GM21390 (cell line): ENCODE data around the gene AKR1B1.
A peak's percentile ranks its signal among the peaks of the same experiment; 100 is the strongest.
"Not testable (repeated sequence)": the region's sequence is repeated elsewhere in the genome, so short reads cannot be mapped to it uniquely, and the experiment has no call there.

Experiments used
- ATAC-seq: cut with Tn5 transposase; IDR thresholded peaks from one replicate; pipeline ENCODE4 v1.9.1; 2021; ENCODE audit not compliant: unreplicated experiment

Gene AKR1B1

GRCh38 chr7:134458806-134459698, at the start of gene AKR1B1:
Gene AKR1B1, minus strand, starts transcription at chr7:134459100. Its CDS starts 38 bp downstream, at chr7:134459062.
- ATAC-seq: peak; percentile 95

- no peak for ATAC-seq
Measured at GRCh38 chr7:134505856-134506255, 47.0 kb upstream of the AKR1B1 start.

GRCh38 chr7:134504660-134505164, 45.8 kb upstream of the AKR1B1 start:
- ATAC-seq: no peak

GRCh38 chr7:134502463-134503371, 43.8 kb upstream of the AKR1B1 start:
- ATAC-seq: no peak

GRCh38 chr7:134500982-134501381, 42.1 kb upstream of the AKR1B1 start:
- ATAC-seq: no peak

GRCh38 chr7:134500406-134500805, 41.5 kb upstream of the AKR1B1 start:
- ATAC-seq: no peak

GRCh38 chr7:134495546-134495945, 36.6 kb upstream of the AKR1B1 start:
- ATAC-seq: no peak

- no peak for ATAC-seq
Measured at GRCh38 chr7:134493091-134493490, 34.2 kb upstream of the AKR1B1 start.

GRCh38 chr7:134487721-134488120, 28.8 kb upstream of the AKR1B1 start:
- not testable (repeated sequence) for ATAC-seq

- no peak for ATAC-seq
Measured at GRCh38 chr7:134485203-134485602, 26.3 kb upstream of the AKR1B1 start.

GRCh38 chr7:134483296-134483695, 24.4 kb upstream of the AKR1B1 start:
- ATAC-seq: no peak

- ATAC-seq: no peak
Measured at GRCh38 chr7:134482858-134483257, 24.0 kb upstream of the AKR1B1 start.

GRCh38 chr7:134481167-134481566, 22.3 kb upstream of the AKR1B1 start:
- ATAC-seq: no peak

- no peak for ATAC-seq
Measured at GRCh38 chr7:134480730-134481129, 21.8 kb upstream of the AKR1B1 start.

GRCh38 chr7:134480202-134480601, 21.3 kb upstream of the AKR1B1 start:
- no peak for ATAC-seq

GRCh38 chr7:134478707-134479106, 19.8 kb upstream of the AKR1B1 start:
- ATAC-seq: no peak

- no peak for ATAC-seq
Measured at GRCh38 chr7:134477954-134478353, 19.1 kb upstream of the AKR1B1 start.

GRCh38 chr7:134476044-134476443, 17.1 kb upstream of the AKR1B1 start:
- no peak for ATAC-seq

- no peak for ATAC-seq
Measured at GRCh38 chr7:134474828-134475227, 15.9 kb upstream of the AKR1B1 start.

GRCh38 chr7:134473861-134474291, 15.0 kb upstream of the AKR1B1 start:
- no peak for ATAC-seq

- ATAC-seq: no peak
Measured at GRCh38 chr7:134472572-134473244, 13.8 kb upstream of the AKR1B1 start.
